K562 (cell line): Measurements from ENCODE around the gene COLEC12. TPM values are rescaled to one million over a fixed set of nuclear protein-coding genes. Genes with fewer than 3 reads are reported as not detected.

Experiments used
- ATAC-seq: fragments of 200-7000 bp; cut with Tn5 transposase; 3 replicates; pipeline ENCODE4 v1.9.1; 2020; ENCODE audit warnings: moderate library complexity
- BruUV-seq: library from RNA; stranded (reverse); fragments of 400-500 nt; replicated peaks from 2 replicates; lab custom pipeline; 2021; lab: Mats Ljungman, UMichigan
- CTCF ChIA-PET: fragments of 300-600 bp; formaldehyde crosslinking; extraction: SDS; loops from one replicate; lab custom pipeline; 2021; ENCODE audit warnings: low intra/inter-chr PET ratio; lab: Yijun Ruan, JAX
- POLR2A ChIA-PET: fragments of 300-600, 350-650 bp; sonication (Branson Sonifier 250); formaldehyde crosslinking; extraction: SDS; loops from one replicate; lab custom pipeline; 2021; ENCODE audit warnings: antibody characterized with exemption, inconsistent platforms; lab: Yijun Ruan, JAX
- DNase-seq, 4 experiments: peaks; one replicate each; pipeline versions ENCODE4 v3.0.0 to v3.0.0-alpha.2; 2011 to 2018; ENCODE audit warnings: low spot score in 3 of 4, mixed read lengths in 3 of 4; ENCODE audit errors: extremely low read depth in 1 of 4
- FAIRE-seq: peaks from 2 replicates; lab custom pipeline; 2011; peaks lifted over from hg19 to GRCh38; lab: Jason Lieb, UNC
- H2AFZ ChIP-seq: 2 replicates; pipeline ENCODE4 v1.6.0; 2011; ENCODE audit warnings: low read depth, low read length, control low read depth, inconsistent platforms
- H3K27ac ChIP-seq: fragments of 200-600 bp; 3 replicates; pipeline ENCODE4 v1.8.0; 2011; ENCODE audit warnings: low read depth, mild to moderate bottlenecking, control low read depth, inconsistent platforms, low read length, moderate library complexity, mixed read lengths; ENCODE audit errors: extremely low read depth
- H3K27me3 ChIP-seq, 2 experiments: fragments of 300-600 bp in 1 of 2; 2 replicates in 1 of 2; 3 replicates in 1 of 2; pipeline versions ENCODE4 v1.6.0 to v1.8.0; 2011; ENCODE audit warnings: inconsistent platforms in 2 of 2, low read length in 2 of 2, mild to moderate bottlenecking in 1 of 2, mixed read lengths in 1 of 2, moderate library complexity in 1 of 2; ENCODE audit not compliant: control insufficient read depth in 2 of 2, insufficient read depth in 2 of 2
- H3K36me3 ChIP-seq: fragments of 300-600 bp; 3 replicates; pipeline ENCODE4 v1.8.0; 2011; ENCODE audit warnings: mild to moderate bottlenecking, low read length, inconsistent platforms; ENCODE audit not compliant: control insufficient read depth, insufficient read depth
- H3K4me1 ChIP-seq, 2 experiments: fragments of 200-600 bp in 1 of 2; replicated peaks in 1 of 2; 2 replicates in 1 of 2; 3 replicates in 1 of 2; pipeline versions ENCODE4 v1.5.1 to v1.8.0; 2011; ENCODE audit warnings: inconsistent platforms in 2 of 2, low read length in 2 of 2, mild to moderate bottlenecking in 1 of 2, mixed read lengths in 1 of 2, moderate library complexity in 1 of 2; ENCODE audit not compliant: control insufficient read depth in 2 of 2, insufficient read depth in 2 of 2
- H3K4me2 ChIP-seq: 2 replicates; pipeline ENCODE4 v1.6.1; 2011; ENCODE audit warnings: low read length, control low read depth, inconsistent platforms, mixed read lengths; ENCODE audit not compliant: insufficient read depth
- H3K4me3 ChIP-seq: fragments of 200-600 bp; sonication (generic), shearing (Covaris generic); 2 replicates; pipeline ENCODE4 v1.5.1; 2016; ENCODE audit warnings: control low read depth, inconsistent platforms
- H3K79me2 ChIP-seq: fragments of 200-600 bp; 3 replicates; pipeline ENCODE4 v1.8.0; 2011; ENCODE audit warnings: low read length, inconsistent platforms; ENCODE audit not compliant: control insufficient read depth, insufficient read depth
- H3K9ac ChIP-seq, 2 experiments: 2 replicates each; pipeline versions ENCODE4 v1.6.0 to v1.6.1; 2011; ENCODE audit warnings: low read depth in 2 of 2, low read length in 2 of 2, control low read depth in 1 of 2, inconsistent platforms in 1 of 2, mild to moderate bottlenecking in 1 of 2, mixed read lengths in 1 of 2; ENCODE audit not compliant: insufficient read depth in 1 of 2
- H3K9me1 ChIP-seq: one replicate; pipeline ENCODE4 v1.6.0; 2011; ENCODE audit warnings: inconsistent platforms, mild to moderate bottlenecking, low read length, moderate library complexity; ENCODE audit not compliant: control insufficient read depth, insufficient read depth
- H3K9me3 ChIP-seq: replicated peaks from 2 replicates; pipeline ENCODE4 v1.5.1; 2011; ENCODE audit warnings: low read depth, low read length, inconsistent platforms; ENCODE audit not compliant: control insufficient read depth, insufficient read depth
- H4K20me1 ChIP-seq: replicated peaks from 2 replicates; pipeline ENCODE4 v1.6.1; 2011; ENCODE audit warnings: low read length, inconsistent platforms, mixed read lengths; ENCODE audit not compliant: control insufficient read depth, insufficient read depth
- CEBPG ChIP-seq, 3 experiments: fragments of 200-800 bp in 1 of 3; sonication (Bioruptor generic) in 1 of 3; sonication (generic) in 1 of 3; formaldehyde crosslinking in 1 of 3; IDR thresholded peaks in 2 of 3; conservative IDR thresholded peaks in 1 of 3; 2 replicates each; pipeline versions ENCODE4 v1.6.1 to v1.8.0; 2016 to 2022; ENCODE audit warnings: missing compliant biosample characterization in 2 of 3, missing genetic modification characterization in 2 of 3, mild to moderate bottlenecking in 1 of 3, missing genetic modification reagents in 1 of 3
- FOSL1 ChIP-seq: fragments of 200-800 bp; sonication (Bioruptor generic); conservative IDR thresholded peaks from 2 replicates; pipeline ENCODE4 v1.6.1; 2016; ENCODE audit warnings: missing genetic modification characterization, missing compliant biosample characterization
- HSF4 ChIP-seq: fragments of 250-450 bp; sonication (Bioruptor Pico); IDR thresholded peaks from 2 replicates; pipeline ENCODE4 v2.1.2; 2022; ENCODE audit warnings: mild to moderate bottlenecking, moderate library complexity, borderline replicate concordance
- JUND ChIP-seq, 2 experiments: IDR thresholded peaks; 2 replicates in 1 of 2; 3 replicates in 1 of 2; pipeline ENCODE4 v1.6.1; 2011; ENCODE audit warnings: borderline replicate concordance in 2 of 2, low read depth in 2 of 2, low read length in 2 of 2, improper control_type of control experiment in 1 of 2, missing biosample characterization in 1 of 2, missing genetic modification characterization in 1 of 2, missing genetic modification reagents in 1 of 2
- MEF2A ChIP-seq: IDR thresholded peaks from 2 replicates; pipeline ENCODE4 v1.6.1; 2011; ENCODE audit warnings: low read depth, mild to moderate bottlenecking, low read length, moderate library complexity; ENCODE audit not compliant: control insufficient read depth
- MEIS2 ChIP-seq: fragments of 450-650 bp; IDR thresholded peaks from 2 replicates; pipeline ENCODE4 v1.6.1; 2014; ENCODE audit warnings: mild to moderate bottlenecking; ENCODE audit not compliant: partially characterized antibody
- NFIC ChIP-seq: fragments of 450-650 bp; IDR thresholded peaks from 2 replicates; pipeline ENCODE4 v1.6.1; 2017; ENCODE audit warnings: mild to moderate bottlenecking, inconsistent platforms
- PKNOX1 ChIP-seq: fragments of 450-650 bp; IDR thresholded peaks from 2 replicates; pipeline ENCODE4 v1.6.1; 2016
- RBM25 ChIP-seq: fragments of 200-400 bp; formaldehyde crosslinking; IDR thresholded peaks from 2 replicates; pipeline ENCODE4 v1.6.1; 2018; ENCODE audit warnings: low read length, low read depth, moderate library complexity; ENCODE audit not compliant: severe bottlenecking
- SNIP1 ChIP-seq: fragments of 450-650 bp; IDR thresholded peaks from 2 replicates; pipeline ENCODE4 v1.7.1; 2017; ENCODE audit warnings: low read depth, mild to moderate bottlenecking
- TAF15 ChIP-seq: fragments of 200-400 bp; formaldehyde crosslinking; IDR thresholded peaks from 2 replicates; pipeline ENCODE4 v1.6.1; 2017; ENCODE audit warnings: mild to moderate bottlenecking, low read depth, low read length, moderate library complexity
- ZNF740 ChIP-seq, 3 experiments: fragments of 200-800 bp in 1 of 3; sonication (Bioruptor generic) in 1 of 3; sonication (generic) in 1 of 3; formaldehyde crosslinking in 1 of 3; IDR thresholded peaks; 2 replicates each; pipeline versions ENCODE4 v1.6.1 to v1.8.0; 2016 to 2022; ENCODE audit warnings: mild to moderate bottlenecking in 2 of 3, missing compliant biosample characterization in 2 of 3, missing genetic modification characterization in 2 of 3, missing genetic modification reagents in 1 of 3
- WGBS: fragments of 100-300 bp; shearing (Covaris generic); methylation state at CpG from one replicate; pipeline ENCODE4 v1.1.6; 2016; ENCODE audit warnings: low coverage, mixed read lengths; ENCODE audit not compliant: insufficient coverage; ENCODE audit errors: missing lambda C conversion rate; 5-methylcytosine and 5-hydroxymethylcytosine counted together
- in situ Hi-C: fragments of 300-500 bp; cut with MboI; formaldehyde crosslinking; loops from 4 replicates; pipeline ENCODE4 v1.15.0; 2018; ENCODE audit warnings: inconsistent platforms, mixed read lengths
- intact Hi-C: fragments of 100-400 bp; cut with micrococcal nuclease; formaldehyde crosslinking; loops from 2 replicates; pipeline ENCODE4 v1.14.2; 2022
- polyA plus RNA-seq, 8 experiments: library from polyadenylated mRNA; depleted of rRNA in 4 of 8; stranded (reverse) in 5 of 8; unstranded in 3 of 8; fragments of >200 nt; fragmentation: Nextera tagmentation in 2 of 8; fragmentation: Illumina TruSeq in 1 of 8; extraction: Ambion mirVana in 2 of 8; extraction: Trizol in 1 of 8; gene quantifications; 2 replicates each; pipeline versions ENCODE4 v1.2.1 to v1.2.3, GENCODE V29; 2011 to 2014; ENCODE audit warnings: inconsistent platforms in 1 of 8, missing spikeins in 1 of 8
- total RNA-seq, 7 experiments: library from RNA; depleted of rRNA in 6 of 7; stranded (reverse); fragments of >200 nt in 6 of 7; fragmentation: Illumina TruSeq in 2 of 7; extraction: Trizol in 2 of 7; gene quantifications; 2 replicates each; pipeline versions ENCODE4 v1.2.1 to v1.2.3, GENCODE V29; 2011 to 2021; ENCODE audit warnings: low replicate concordance in 1 of 7
- TF ChIP-seq, protein P1 (sequence below), 2 experiments: IDR thresholded peaks in 1 of 2; conservative IDR thresholded peaks in 1 of 2; 2 replicates each; pipeline ENCODE4 v1.6.1; 2016; ENCODE audit warnings: low read depth in 2 of 2, mild to moderate bottlenecking in 1 of 2, missing compliant biosample characterization in 1 of 2, missing genetic modification characterization in 1 of 2, moderate library complexity in 1 of 2
- TF ChIP-seq, protein P2 (sequence below): fragments of 250-450 bp; sonication (Bioruptor Pico); IDR thresholded peaks from 2 replicates; pipeline ENCODE4 v1.4.0; 2020

COLEC12 gene
- total and polyA plus RNA-seq, 9 of the 15 experiments (the other 6 are each of a cell fraction or from before 2014, with no cell fraction given), result 0.04 TPM; not detected in 8

- Histone ChIP-seq H3K79me2 (no peaks in the 10 kb centered on the region), H3K9ac (no peak overlapping the region), H3K4me1 (peaks cover 0 to 6% of the 10 kb centered on the region in 2 experiments; a peak in 2 of 5 replicates), H3K9me1 (no peaks in the 10 kb centered on the region), H4K20me1 (0 out of 2 replicates have a peak, but pooled peaks cover 6% of the 10 kb centered on the region), H3K4me3 (no peak overlapping the region), H3K4me2 (no peak overlapping the region), H3K9me3 (no peaks in the 10 kb centered on the region), H3K36me3 (no peaks in the 10 kb centered on the region), H2AFZ (no peak overlapping the region), H3K27me3 (peaks cover 13 to 43% of the 10 kb centered on the region in 2 experiments), H3K27ac (no peak overlapping the region)
- intact Hi-C loops, result no loop called here
- WGBS, result 0% methylated on average over 1 of the region's 1 CpG
- DNase-seq (no peak), ATAC-seq (no peak), FAIRE-seq (no peak)
- in situ Hi-C loops, result no loop called here
- BruUV-seq, result no TSS peak
- ChIA-PET POLR2A (no interaction called here), CTCF (no interaction called here)
- TF ChIP-seq, protein P1, sequence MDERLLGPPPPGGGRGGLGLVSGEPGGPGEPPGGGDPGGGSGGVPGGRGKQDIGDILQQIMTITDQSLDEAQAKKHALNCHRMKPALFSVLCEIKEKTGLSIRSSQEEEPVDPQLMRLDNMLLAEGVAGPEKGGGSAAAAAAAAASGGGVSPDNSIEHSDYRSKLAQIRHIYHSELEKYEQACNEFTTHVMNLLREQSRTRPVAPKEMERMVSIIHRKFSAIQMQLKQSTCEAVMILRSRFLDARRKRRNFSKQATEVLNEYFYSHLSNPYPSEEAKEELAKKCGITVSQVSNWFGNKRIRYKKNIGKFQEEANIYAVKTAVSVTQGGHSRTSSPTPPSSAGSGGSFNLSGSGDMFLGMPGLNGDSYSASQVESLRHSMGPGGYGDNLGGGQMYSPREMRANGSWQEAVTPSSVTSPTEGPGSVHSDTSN (CRISPR knock-in tag; IDR thresholded peaks at IDR 0.05; ENCODE audit: low read depth), result no peak
- TF ChIP-seq, protein P1 (tag; conservative IDR thresholded peaks at IDR 0.05; ENCODE audit: low read depth), result peak; percentile 93
- TF ChIP-seq HSF4 (CRISPR knock-in tag) (no peak), JUND (IDR thresholded peaks at IDR 0.05; ENCODE audit: borderline replicate concordance, low read depth, low read length) (0 out of 2 replicates have a peak, but pooled peaks have one; percentile 8), JUND (tag; IDR thresholded peaks at IDR 0.05; ENCODE audit: borderline replicate concordance, low read depth, low read length) (no peak), RBM25 (no peak), TAF15 (no peak), MEF2A (no peak), MEIS2 (peak; percentile 83), SNIP1 (no peak), CEBPG (CRISPR knock-in tag; IDR thresholded peaks at IDR 0.05) (no peak), CEBPG (tag; conservative IDR thresholded peaks at IDR 0.05 in 1 of 2, IDR thresholded peaks at IDR 0.05 in 1 of 2) (peak in 1 of 2 experiments; percentile 43; a peak in 1 of 4 replicates), PKNOX1 (peak; percentile 79), ZNF740 (CRISPR knock-in tag; IDR thresholded peaks at IDR 0.05) (no peak), ZNF740 (tag; IDR thresholded peaks at IDR 0.05) (no peak), NFIC (0 out of 2 replicates have a peak, but pooled peaks have one; percentile 9), FOSL1 (no peak)
- TF ChIP-seq, protein P2, sequence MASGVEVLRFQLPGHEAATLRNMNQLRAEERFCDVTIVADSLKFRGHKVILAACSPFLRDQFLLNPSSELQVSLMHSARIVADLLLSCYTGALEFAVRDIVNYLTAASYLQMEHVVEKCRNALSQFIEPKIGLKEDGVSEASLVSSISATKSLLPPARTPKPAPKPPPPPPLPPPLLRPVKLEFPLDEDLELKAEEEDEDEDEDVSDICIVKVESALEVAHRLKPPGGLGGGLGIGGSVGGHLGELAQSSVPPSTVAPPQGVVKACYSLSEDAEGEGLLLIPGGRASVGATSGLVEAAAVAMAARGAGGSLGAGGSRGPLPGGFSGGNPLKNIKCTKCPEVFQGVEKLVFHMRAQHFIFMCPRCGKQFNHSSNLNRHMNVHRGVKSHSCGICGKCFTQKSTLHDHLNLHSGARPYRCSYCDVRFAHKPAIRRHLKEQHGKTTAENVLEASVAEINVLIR (CRISPR knock-in tag), result no peak
Measured at GRCh38 chr18:326846-327245, 173.7 kb downstream of the COLEC12 start.
